ENCODE data around the gene DTWD1.
"Not testable (repeated sequence)": the region's sequence is repeated elsewhere in the genome, so short reads cannot be mapped to it uniquely, and the experiment has no call there.

Gene DTWD1

DNA sequence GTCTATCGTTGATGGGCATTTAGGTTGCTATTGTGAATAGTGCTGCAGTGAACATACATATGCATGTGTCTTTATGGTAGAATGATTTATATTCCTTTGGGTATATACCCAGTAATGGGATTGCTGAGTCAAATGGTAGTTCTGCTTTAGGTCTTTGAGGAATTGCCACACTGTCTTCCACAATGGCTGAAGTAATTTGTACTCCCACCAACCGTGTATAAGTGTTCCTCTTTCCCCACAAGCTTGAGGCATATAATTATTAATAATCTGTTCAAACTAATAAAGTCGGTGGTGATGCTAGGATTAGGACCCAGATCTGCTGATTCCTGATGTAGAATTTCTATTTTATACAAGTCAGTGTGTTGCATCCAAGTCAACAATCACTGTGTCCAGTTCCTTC lies 45.6 kb downstream of the DTWD1 start:
- not testable (repeated sequence) for ATAC-seq (replicated peaks); H3K4me3 Mint-ChIP-seq; H3K9me3 Mint-ChIP-seq; DNase-seq; H3K27ac Mint-ChIP-seq; H3K36me3 Mint-ChIP-seq; H3K4me1 Mint-ChIP-seq
- H3K27me3 Mint-ChIP-seq: peaks cover 0 to 14% of the 10 kb centered on the region in 2 donors

DNA sequence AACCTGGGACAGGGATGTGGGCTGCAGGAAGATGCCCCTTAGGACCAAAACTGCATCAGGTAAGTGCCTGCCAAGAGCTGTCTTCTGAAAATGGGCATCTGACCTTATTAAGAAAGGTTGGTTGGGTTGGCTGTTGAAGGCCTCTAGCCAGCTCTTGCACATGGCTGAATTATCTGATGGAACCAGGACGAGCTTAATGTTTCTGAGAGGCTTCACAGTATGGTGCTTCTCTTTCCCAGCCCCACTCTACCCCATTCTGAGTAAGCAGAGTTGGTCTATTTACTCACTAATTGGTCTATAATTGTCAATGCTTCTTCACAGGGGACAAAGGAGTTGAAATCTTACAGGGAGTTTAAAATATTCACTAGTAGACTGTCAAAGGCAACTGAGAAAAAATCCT lies 48.4 kb downstream of the DTWD1 start:
- Mint-ChIP-seq H3K4me3 (no peak overlapping the region), H3K27ac (no peak overlapping the region), H3K9me3 (no peaks in the 10 kb centered on the region), H3K36me3 (no peaks in the 10 kb centered on the region), H3K27me3 (peaks cover 0 to 6% of the 10 kb centered on the region in 2 donors), H3K4me1 (no peaks in the 10 kb centered on the region)
- no peak for DNase-seq
- no peak for ATAC-seq (replicated peaks)

DNA sequence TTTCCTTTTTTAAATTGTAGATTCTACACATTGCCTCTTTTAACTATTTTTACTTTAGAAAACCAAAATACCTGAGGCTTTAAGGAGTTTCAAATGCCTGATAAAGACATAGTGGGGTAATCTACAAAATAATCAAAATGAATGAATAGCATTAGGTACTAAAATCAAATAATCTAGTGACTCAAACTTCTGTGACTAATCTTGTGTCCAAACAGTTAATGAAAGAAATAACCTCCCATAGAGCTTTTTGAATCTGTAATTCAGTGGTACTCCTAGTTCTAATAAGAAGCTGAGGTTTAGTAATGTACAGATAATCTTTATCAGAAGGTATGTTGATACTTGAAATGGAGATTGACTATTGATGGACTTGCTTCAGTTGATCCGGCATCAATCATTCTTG lies 53.0 kb downstream of the DTWD1 start:
- ATAC-seq (replicated peaks) (no peak), DNase-seq (no peak)
- Mint-ChIP-seq H3K27me3 (peaks cover 9 to 11% of the 10 kb centered on the region in 2 donors), H3K4me1 (no peaks in the 10 kb centered on the region), H3K36me3 (no peaks in the 10 kb centered on the region), H3K27ac (no peak overlapping the region), H3K4me3 (no peak overlapping the region), H3K9me3 (no peaks in the 10 kb centered on the region)

DNA sequence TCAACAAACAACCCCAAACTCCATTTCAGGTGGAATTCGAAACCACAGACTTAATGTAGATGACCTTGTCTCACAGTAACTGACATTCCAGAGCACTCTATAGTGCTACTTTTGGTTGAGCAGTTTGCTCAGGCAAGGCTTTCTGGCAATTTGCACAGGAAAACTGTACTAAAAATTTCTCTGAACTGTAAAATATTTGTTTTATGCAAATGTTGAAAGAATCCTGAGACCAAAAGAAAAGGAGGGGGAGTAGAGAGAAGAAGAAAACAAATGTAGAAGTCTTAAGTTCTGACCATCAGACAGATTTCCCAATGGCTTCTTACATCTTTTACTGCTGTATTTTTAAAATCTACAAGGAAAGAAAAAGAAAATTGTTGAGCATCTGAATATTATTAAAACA lies 53.5 kb downstream of the DTWD1 start:
- ATAC-seq (replicated peaks): no peak
- H3K27ac Mint-ChIP-seq: no peak overlapping the region
- no peaks in the 10 kb centered on the region for H3K9me3 Mint-ChIP-seq
- no peaks in the 10 kb centered on the region for H3K36me3 Mint-ChIP-seq
- H3K4me1 Mint-ChIP-seq: no peaks in the 10 kb centered on the region
- H3K27me3 Mint-ChIP-seq: peaks cover 8 to 9% of the 10 kb centered on the region in 2 donors
- no peak overlapping the region for H3K4me3 Mint-ChIP-seq
- no peak for DNase-seq

DNA sequence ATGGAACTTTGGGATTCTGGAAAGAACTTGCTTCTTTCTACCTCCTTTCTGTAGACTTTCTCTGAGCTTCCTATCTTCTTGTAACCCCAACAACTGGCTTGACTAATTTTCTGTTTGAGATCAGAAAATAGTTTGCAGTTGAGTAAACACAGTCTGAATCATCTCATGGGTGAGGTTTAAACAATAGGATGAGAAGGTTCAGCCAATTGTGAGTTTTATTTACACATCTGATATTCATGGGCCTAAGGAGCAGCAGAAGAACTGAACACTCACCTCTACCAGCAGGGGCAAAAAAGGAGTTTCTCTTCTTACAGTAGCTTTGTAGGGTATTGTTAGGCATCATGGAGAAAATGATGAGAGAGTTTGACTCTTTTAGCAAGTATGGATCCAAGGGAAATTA lies 54.2 kb downstream of the DTWD1 start:
- Mint-ChIP-seq H3K4me3 (no peak overlapping the region), H3K36me3 (no peaks in the 10 kb centered on the region), H3K9me3 (no peaks in the 10 kb centered on the region), H3K27me3 (peaks cover 8 to 9% of the 10 kb centered on the region in 2 donors), H3K27ac (no peak overlapping the region), H3K4me1 (no peaks in the 10 kb centered on the region)
- DNase-seq: no peak
- no peak for ATAC-seq (replicated peaks)

DNA sequence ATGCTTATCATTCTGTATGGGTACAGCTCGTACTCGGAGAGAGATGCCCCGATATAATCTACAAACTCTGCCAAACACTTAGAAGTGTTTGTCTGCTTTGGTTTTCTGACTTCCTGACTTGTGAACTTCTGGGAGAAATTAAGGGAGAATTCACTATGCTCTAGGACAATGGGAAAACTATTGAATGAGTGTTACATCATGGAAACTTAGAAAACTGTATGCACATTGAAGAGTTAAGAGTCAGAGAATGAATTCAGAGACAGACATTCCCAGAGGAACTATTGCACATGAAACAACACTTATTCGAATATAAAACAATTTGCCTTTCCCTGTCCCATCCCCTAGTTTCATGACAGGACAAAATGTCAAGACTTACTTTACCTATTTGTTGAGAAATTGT lies 57.8 kb downstream of the DTWD1 start:
- DNase-seq (no peak), ATAC-seq (replicated peaks) (no peak)
- H3K4me1 Mint-ChIP-seq: no peaks in the 10 kb centered on the region
- H3K9me3 Mint-ChIP-seq: peaks cover 3 to 4% of the 10 kb centered on the region in 2 donors
- no peaks in the 10 kb centered on the region for H3K36me3 Mint-ChIP-seq
- H3K27ac Mint-ChIP-seq: no peak overlapping the region
- H3K4me3 Mint-ChIP-seq: no peak overlapping the region
- peaks cover 12 to 13% of the 10 kb centered on the region in 2 donors for H3K27me3 Mint-ChIP-seq

DNA sequence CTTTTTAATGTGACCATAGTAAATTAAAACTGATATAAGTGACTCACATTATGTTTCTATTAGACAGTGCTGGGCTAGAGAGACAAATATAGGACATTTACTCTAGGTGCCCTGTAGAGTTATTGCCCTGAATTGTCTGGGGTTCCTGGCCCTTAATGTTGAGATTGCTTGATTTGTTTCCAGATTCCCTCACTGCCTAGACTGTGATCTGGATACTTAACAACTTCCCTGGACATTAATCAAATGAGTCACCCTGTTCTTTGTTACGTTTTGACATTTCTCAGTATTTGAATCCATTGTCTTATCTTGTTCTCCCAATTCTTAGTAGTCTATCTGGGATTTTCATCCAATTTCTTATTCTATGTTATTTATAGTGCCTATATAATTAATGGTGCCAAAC lies 65.8 kb downstream of the DTWD1 start:
- DNase-seq (no peak), ATAC-seq (replicated peaks) (no peak)
- no peaks in the 10 kb centered on the region for H3K36me3 Mint-ChIP-seq
- no peak overlapping the region for H3K27ac Mint-ChIP-seq
- H3K9me3 Mint-ChIP-seq: no peaks in the 10 kb centered on the region
- no peak overlapping the region for H3K4me3 Mint-ChIP-seq
- H3K4me1 Mint-ChIP-seq: no peaks in the 10 kb centered on the region
- no peaks in the 10 kb centered on the region for H3K27me3 Mint-ChIP-seq

DNA sequence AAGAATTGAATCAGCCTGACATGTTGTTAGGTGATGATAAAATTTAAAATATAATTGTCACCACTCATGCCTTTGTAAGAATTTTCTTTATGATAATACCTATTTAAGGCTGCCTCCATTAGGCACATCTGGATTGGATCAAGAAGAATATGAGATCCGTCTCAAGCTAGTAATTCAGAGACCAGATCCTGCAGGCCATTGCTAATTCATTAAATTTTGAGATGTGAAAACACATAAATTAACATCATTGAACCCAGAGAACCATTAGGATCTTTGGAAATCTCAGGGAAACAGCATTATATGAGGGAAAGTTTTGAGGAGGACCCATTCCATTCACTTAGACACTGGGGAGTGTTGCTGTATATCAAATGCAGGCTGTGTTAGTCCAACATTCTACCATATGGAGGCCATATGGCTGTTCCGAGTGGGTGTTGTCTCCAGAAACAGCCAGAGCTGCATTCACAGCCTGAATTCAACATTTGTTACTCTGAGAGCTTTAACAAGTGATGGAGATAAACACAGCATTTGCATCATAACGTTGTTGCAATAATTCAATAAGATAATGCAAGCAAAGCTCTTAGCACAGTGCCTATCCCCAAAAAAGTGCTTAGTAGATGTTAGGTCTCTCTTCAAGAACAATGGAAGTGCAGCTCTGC lies 67.4 kb downstream of the DTWD1 start:
- H3K4me3 Mint-ChIP-seq: no peak overlapping the region
- no peak for ATAC-seq (replicated peaks)
- H3K36me3 Mint-ChIP-seq: no peaks in the 10 kb centered on the region
- DNase-seq: no peak
- no peak overlapping the region for H3K27ac Mint-ChIP-seq
- no peaks in the 10 kb centered on the region for H3K4me1 Mint-ChIP-seq
- H3K27me3 Mint-ChIP-seq: no peaks in the 10 kb centered on the region
- no peaks in the 10 kb centered on the region for H3K9me3 Mint-ChIP-seq

DNA sequence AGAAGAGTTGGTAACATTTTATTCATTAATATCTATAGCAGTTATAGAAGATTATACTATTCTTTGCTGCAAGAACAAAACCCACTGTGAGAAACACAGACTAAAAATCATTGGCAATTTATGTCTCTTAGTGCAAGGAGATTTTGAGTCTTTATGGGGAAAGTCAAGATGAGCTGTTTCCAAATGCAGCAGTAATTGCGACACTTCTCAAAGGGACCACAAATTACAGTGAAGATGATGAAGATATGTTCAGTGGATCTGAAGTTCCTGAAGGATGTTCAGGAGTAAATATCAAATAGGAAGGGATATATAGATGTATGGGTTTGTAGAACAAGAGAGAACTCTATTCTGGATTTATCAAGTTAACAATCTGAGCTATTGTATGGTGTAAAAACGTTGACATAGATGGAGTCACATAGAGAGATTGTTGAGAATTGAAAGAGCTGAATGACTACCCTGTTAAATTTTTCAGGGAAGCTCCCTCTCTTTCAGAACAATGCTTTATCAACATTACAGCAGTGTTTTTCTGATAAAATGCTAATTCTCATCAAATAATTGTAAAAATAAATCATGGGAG lies 71.8 kb downstream of the DTWD1 start:
- no peak overlapping the region for H3K27ac Mint-ChIP-seq
- no peaks in the 10 kb centered on the region for H3K9me3 Mint-ChIP-seq
- ATAC-seq (replicated peaks) (no peak), DNase-seq (no peak)
- H3K4me1 Mint-ChIP-seq: no peaks in the 10 kb centered on the region
- no peaks in the 10 kb centered on the region for H3K27me3 Mint-ChIP-seq
- H3K4me3 Mint-ChIP-seq: no peak overlapping the region
- H3K36me3 Mint-ChIP-seq: no peaks in the 10 kb centered on the region

DNA sequence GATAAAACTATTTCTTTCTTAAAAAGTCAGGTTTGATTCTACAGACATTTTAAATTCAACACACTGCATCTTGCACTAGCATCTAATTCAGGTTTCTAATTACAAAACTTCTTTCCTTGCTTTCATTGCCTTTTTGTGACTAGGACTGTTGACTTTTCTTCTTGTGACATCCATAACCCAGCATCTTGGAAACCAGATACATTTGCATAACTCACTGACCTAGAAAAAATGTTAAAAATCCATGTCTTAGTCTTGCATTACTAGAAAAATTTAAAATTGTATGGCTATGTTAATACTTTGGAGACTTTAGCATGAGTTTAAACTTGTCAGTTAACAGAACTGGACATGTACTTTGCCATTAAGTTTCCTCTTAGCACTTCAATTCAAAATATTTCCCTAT lies 72.7 kb downstream of the DTWD1 start:
- H3K4me3 Mint-ChIP-seq: no peak overlapping the region
- H3K36me3 Mint-ChIP-seq: no peaks in the 10 kb centered on the region
- H3K27ac Mint-ChIP-seq: no peak overlapping the region
- H3K4me1 Mint-ChIP-seq: no peaks in the 10 kb centered on the region
- ATAC-seq (replicated peaks): no peak
- no peaks in the 10 kb centered on the region for H3K9me3 Mint-ChIP-seq
- DNase-seq: no peak
- H3K27me3 Mint-ChIP-seq: no peaks in the 10 kb centered on the region

DNA sequence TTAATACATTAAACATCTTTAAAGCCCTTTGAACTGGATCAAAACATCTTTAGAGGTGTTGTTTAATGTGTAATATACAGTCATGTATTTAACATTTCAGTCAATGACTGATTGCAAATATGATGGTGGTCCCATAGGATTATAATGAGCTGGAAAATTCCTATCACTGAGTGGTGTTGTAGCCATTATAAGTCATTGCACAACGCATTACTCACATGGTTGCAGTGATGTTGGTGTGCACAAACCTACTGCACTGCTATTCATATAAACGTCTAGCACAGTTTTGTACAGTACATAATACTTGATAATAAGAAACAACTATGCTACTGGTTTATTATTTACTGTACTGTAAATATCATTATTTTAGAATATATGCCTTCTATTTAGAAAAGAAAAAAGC lies 75.6 kb downstream of the DTWD1 start:
- Mint-ChIP-seq H3K9me3 (no peaks in the 10 kb centered on the region), H3K36me3 (no peaks in the 10 kb centered on the region), H3K27ac (no peak overlapping the region), H3K4me3 (no peak overlapping the region), H3K27me3 (no peaks in the 10 kb centered on the region), H3K4me1 (no peaks in the 10 kb centered on the region)
- DNase-seq: no peak
- no peak for ATAC-seq (replicated peaks)

DNA sequence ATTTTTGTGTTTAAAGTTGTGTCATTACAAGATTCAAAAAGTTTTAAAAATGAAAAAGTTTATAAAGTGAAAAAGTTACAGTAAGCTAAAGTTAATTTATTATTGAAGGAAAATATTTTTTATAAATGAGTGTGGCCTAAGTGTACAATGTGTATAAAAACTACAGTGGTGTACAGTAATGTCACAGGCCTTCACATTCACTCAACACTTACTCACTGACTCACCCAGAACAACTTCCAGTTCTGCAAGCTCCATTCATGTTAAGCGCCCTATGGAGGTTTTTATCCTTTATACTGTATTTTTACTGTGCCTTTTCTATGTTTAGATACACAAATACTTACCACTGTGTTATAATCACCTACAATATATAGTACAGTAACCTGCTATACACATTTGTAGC lies 76.3 kb downstream of the DTWD1 start:
- no peak overlapping the region for H3K4me3 Mint-ChIP-seq
- H3K27ac Mint-ChIP-seq: no peak overlapping the region
- H3K9me3 Mint-ChIP-seq: no peaks in the 10 kb centered on the region
- no peaks in the 10 kb centered on the region for H3K4me1 Mint-ChIP-seq
- no peak for ATAC-seq (replicated peaks)
- H3K27me3 Mint-ChIP-seq: no peaks in the 10 kb centered on the region
- no peak for DNase-seq
- no peaks in the 10 kb centered on the region for H3K36me3 Mint-ChIP-seq

DNA sequence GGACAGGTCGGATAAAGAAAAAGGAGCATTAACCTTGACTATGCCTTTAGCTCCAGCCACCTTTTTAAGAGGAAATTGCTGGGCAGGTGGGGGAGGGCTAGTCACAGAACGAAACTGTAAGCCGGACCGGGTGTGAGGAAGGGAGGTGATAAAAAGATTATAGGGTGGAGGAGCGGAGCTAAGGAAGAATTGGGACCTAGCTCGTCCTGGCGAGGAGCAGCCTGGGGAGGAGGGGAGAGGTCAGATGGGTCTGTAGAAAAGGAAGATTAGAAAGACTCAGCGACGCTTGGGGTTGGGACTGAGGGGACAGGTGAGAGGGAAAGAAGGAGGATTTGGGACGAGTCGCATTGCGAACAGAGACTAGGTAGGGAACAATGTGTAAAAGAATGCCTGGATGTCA lies 82.1 kb downstream of the DTWD1 start:
- H3K27ac Mint-ChIP-seq; H3K4me3 Mint-ChIP-seq; ATAC-seq (replicated peaks); H3K36me3 Mint-ChIP-seq; DNase-seq; H3K27me3 Mint-ChIP-seq; H3K4me1 Mint-ChIP-seq; H3K9me3 Mint-ChIP-seq: not testable (repeated sequence)

Data from stimulated activated naive B cell treated with anti-CD40 and anti-IgM and Interleukin-4, amounts not matched to agents 10 μg/mL and 1 μg/mL and 100 μg/mL, for 72 hours (primary cell).